Measurements from ENCODE around the gene RIBC1.

- TF ChIP-seq, protein P1, sequence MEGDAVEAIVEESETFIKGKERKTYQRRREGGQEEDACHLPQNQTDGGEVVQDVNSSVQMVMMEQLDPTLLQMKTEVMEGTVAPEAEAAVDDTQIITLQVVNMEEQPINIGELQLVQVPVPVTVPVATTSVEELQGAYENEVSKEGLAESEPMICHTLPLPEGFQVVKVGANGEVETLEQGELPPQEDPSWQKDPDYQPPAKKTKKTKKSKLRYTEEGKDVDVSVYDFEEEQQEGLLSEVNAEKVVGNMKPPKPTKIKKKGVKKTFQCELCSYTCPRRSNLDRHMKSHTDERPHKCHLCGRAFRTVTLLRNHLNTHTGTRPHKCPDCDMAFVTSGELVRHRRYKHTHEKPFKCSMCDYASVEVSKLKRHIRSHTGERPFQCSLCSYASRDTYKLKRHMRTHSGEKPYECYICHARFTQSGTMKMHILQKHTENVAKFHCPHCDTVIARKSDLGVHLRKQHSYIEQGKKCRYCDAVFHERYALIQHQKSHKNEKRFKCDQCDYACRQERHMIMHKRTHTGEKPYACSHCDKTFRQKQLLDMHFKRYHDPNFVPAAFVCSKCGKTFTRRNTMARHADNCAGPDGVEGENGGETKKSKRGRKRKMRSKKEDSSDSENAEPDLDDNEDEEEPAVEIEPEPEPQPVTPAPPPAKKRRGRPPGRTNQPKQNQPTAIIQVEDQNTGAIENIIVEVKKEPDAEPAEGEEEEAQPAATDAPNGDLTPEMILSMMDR (IDR thresholded peaks at IDR 0.05), result no peak
- TF ChIP-seq POLR2AphosphoS5 (IDR thresholded peaks at IDR 0.05) (no peak), POLR2A (IDR thresholded peaks at IDR 0.05) (no peak), EP300 (IDR thresholded peaks at IDR 0.05) (no peak)
These were observed 43.5 kb upstream of the RIBC1 start for GRCh38 chrX:53379008-53379710.

All from stomach (tissue), 4 donors.